CD4-positive, alpha-beta T cell (primary cell): Measurements from ENCODE around the gene FBXL16. TPM values are rescaled to one million over a fixed set of nuclear protein-coding genes. Genes with fewer than 3 reads are reported as not detected.

Experiments used
- ATAC-seq: fragments of 200-7000 bp; cut with Tn5 transposase; one replicate; pipeline ENCODE4 v1.10.0; 2022; ENCODE audit warnings: mild to moderate bottlenecking; ENCODE audit not compliant: poor library complexity
- CTCF ChIA-PET: fragments of 350-600 bp; sonication (Branson Sonifier 250); formaldehyde crosslinking; loops from one replicate; lab custom pipeline; 2021; ENCODE audit warnings: antibody characterized with exemption, inconsistent platforms; lab: Charles Lee
- POLR2A ChIA-PET: fragments of 350-600 bp; sonication (Branson Sonifier 250); formaldehyde crosslinking; loops from one replicate; lab custom pipeline; 2021; ENCODE audit warnings: antibody characterized with exemption, inconsistent platforms; lab: Charles Lee
- DNase-seq, 14 experiments: peaks; one replicate each; pipeline ENCODE4 v3.0.0-alpha.2; 2013 to 2020; ENCODE audit warnings: mixed read lengths in 2 of 14
- H3K27ac ChIP-seq, 2 donors: one replicate each; pipeline versions ENCODE4 v1.5.1 to v1.7.0; 2013; ENCODE audit warnings: low read length in 2 of 2, low read depth in 1 of 2, mild to moderate bottlenecking in 1 of 2
- H3K27me3 ChIP-seq, 2 experiments: 1 replicate in 1 of 2; 2 replicates in 1 of 2; pipeline versions ENCODE4 v1.6.1 to v1.7.0; 2013; ENCODE audit warnings: low read length in 2 of 2, control low read depth in 1 of 2, mild to moderate bottlenecking in 1 of 2, moderate library complexity in 1 of 2; ENCODE audit not compliant: insufficient read depth in 2 of 2, control insufficient read depth in 1 of 2
- H3K36me3 ChIP-seq: one replicate; pipeline ENCODE4 v1.6.1; 2013; ENCODE audit warnings: low read length, control low read depth; ENCODE audit not compliant: insufficient read depth
- H3K4me1 ChIP-seq: one replicate; pipeline ENCODE4 v1.6.1; 2013; ENCODE audit warnings: low read length, control low read depth; ENCODE audit not compliant: insufficient read depth
- H3K4me3 ChIP-seq: one replicate; pipeline ENCODE4 v1.5.1; 2013; ENCODE audit warnings: mild to moderate bottlenecking, low read length, moderate library complexity
- H3K9me3 ChIP-seq, 2 experiments: 1 replicate in 1 of 2; 2 replicates in 1 of 2; pipeline versions ENCODE4 v1.6.1 to v1.7.0; 2013; ENCODE audit warnings: low read length in 2 of 2, mild to moderate bottlenecking in 2 of 2, control low read depth in 1 of 2, moderate library complexity in 1 of 2; ENCODE audit not compliant: control insufficient read depth in 1 of 2, insufficient read depth in 1 of 2
- H3K27ac Mint-ChIP-seq: one replicate; pipeline ENCODE4 v1.8.0; 2020; ENCODE audit warnings: mixed read lengths
- H3K27me3 Mint-ChIP-seq: one replicate; pipeline ENCODE4 v1.8.0; 2021; ENCODE audit warnings: mixed read lengths
- H3K36me3 Mint-ChIP-seq: one replicate; pipeline ENCODE4 v1.8.0; 2021; ENCODE audit warnings: low read depth, mixed read lengths
- H3K4me1 Mint-ChIP-seq: one replicate; pipeline ENCODE4 v1.8.0; 2021; ENCODE audit warnings: low read depth, mixed read lengths
- H3K4me3 Mint-ChIP-seq: one replicate; pipeline ENCODE4 v1.8.0; 2020; ENCODE audit warnings: mild to moderate bottlenecking, mixed read lengths
- H3K9me3 Mint-ChIP-seq: one replicate; pipeline ENCODE4 v1.8.0; 2020; ENCODE audit warnings: mixed read lengths
- CTCF ChIP-seq: fragments of 200-600 bp; IDR thresholded peaks from one replicate; pipeline ENCODE4 v1.8.0; 2022; ENCODE audit warnings: antibody characterized with exemption, mild to moderate bottlenecking
- intact Hi-C, 2 experiments: fragments of 100-400 bp; cut with DNase I in 1 of 2; cut with micrococcal nuclease in 1 of 2; formaldehyde crosslinking; loops; one replicate each; pipeline versions ENCODE4 v1.15.1 to v1.9.0; 2023 to 2025; cut with DNase I, micrococcal nuclease
- total RNA-seq, 174 experiments: library from RNA in 2 of 174; stranded (reverse) in 2 of 174; gene quantifications; one replicate each; pipeline ENCODE4 v1.2.3 and lab custom pipeline; 2021 to 2026

The FBXL16 gene
- total RNA-seq, 2 experiments from 2014 or later: 11.0 to 11.7 TPM

- Mint-ChIP-seq H3K36me3 (no peaks in the 10 kb centered on the region), H3K4me1 (no peaks in the 10 kb centered on the region), H3K4me3 (no peak overlapping the region), H3K9me3 (no peaks in the 10 kb centered on the region), H3K27me3 (peaks cover 42% of the 10 kb centered on the region), H3K27ac (no peak overlapping the region)
- Histone ChIP-seq H3K27ac (no peak overlapping the region), H3K4me3 (no peak overlapping the region), H3K36me3 (no peaks in the 10 kb centered on the region), H3K4me1 (peaks cover 60% of the 10 kb centered on the region), H3K27me3 (peaks cover 62 to 67% of the 10 kb centered on the region in 2 experiments), H3K9me3 (peaks cover 0 to 62% of the 10 kb centered on the region in 2 experiments)
- no peak for DNase-seq
- ChIA-PET CTCF (no interaction called here), POLR2A (interaction anchor here (1.6 kb wide), 1 partner anchor 8 kb away, joined by 10 read pairs; no protein-coding TSS in a partner anchor)
- intact Hi-C loops: no loop called here
- ATAC-seq: no peak
- no peak for TF ChIP-seq CTCF
These were observed 2.2 kb downstream of the FBXL16 start for GRCh38 chr16:703406-703805.

- CTCF ChIA-PET: interaction anchor here (1.0 kb wide), 1 partner anchor 34 kb away, joined by 3 read pairs; the partner anchor contains the start of gene RHOT2
- ATAC-seq (no peak), DNase-seq (no peak)
- peaks cover 0 to 62% of the 10 kb centered on the region in 2 experiments for H3K9me3 ChIP-seq
- no peak overlapping the region for H3K4me3 ChIP-seq
- Mint-ChIP-seq H3K4me1 (no peaks in the 10 kb centered on the region), H3K9me3 (no peaks in the 10 kb centered on the region), H3K27ac (no peak overlapping the region), H3K36me3 (no peaks in the 10 kb centered on the region), H3K27me3 (peaks cover 32% of the 10 kb centered on the region), H3K4me3 (no peak overlapping the region)
- H3K27ac ChIP-seq: no peak overlapping the region
- no peak for TF ChIP-seq CTCF
- POLR2A ChIA-PET: no interaction called here
- H3K27me3 ChIP-seq: peaks cover 53 to 57% of the 10 kb centered on the region in 2 experiments
- intact Hi-C loops: no loop called here
- H3K4me1 ChIP-seq: peaks cover 62% of the 10 kb centered on the region
- H3K36me3 ChIP-seq: no peaks in the 10 kb centered on the region
These were observed 3.3 kb downstream of the FBXL16 start for GRCh38 chr16:702341-702740.

DNA sequence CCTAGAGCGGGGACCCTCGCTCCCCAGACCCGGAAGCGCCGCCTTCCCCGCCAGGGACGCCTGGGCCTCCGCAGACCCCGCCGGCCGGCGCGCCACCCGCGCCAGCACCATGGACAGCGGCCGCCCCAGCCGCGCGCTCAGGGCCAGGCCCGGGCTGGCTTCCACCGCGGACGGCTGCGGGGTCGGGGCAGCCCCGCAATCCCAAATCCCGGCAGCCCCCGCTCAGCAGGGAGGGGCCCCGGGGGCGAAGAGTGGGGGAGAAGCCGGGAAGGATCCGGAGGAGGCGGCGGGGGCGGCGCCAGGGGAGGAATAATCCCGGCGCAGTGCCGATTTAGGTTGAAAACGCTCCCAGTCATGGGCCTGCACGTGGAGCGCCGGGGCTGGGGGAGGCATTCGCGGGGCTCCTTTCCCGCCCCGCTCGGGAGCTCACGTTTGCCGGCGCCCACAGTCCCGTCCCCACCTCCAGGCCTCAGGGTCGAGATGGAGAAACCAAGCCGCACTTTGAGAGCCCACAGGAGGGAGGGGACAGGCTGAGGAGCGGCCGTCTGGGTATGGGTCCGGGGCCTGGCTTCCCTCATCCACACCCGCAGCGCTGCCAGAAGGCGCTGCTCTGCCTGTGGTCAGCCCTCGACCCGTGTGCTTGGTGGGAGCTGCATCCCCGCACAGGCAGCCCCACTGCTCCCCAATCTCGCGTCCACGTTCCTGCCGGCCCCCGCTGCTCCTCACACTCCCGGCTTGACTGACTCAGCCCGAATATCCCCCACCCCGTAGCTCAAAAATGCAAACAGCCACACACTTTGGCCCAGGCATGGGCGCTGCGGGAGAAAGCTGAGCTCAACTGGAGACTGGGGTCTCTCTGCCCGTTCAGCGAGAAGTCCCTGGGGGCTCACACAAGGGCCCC lies 4.7 kb downstream of the FBXL16 start:
- Histone ChIP-seq H3K27ac (no peak overlapping the region), H3K27me3 (peaks cover 41 to 45% of the 10 kb centered on the region in 2 experiments), H3K36me3 (no peaks in the 10 kb centered on the region), H3K9me3 (peaks cover 0 to 48% of the 10 kb centered on the region in 2 experiments), H3K4me3 (no peak overlapping the region), H3K4me1 (peaks cover 59% of the 10 kb centered on the region)
- DNase-seq (peak in 11 of 14 experiments; percentile 34 to 78 (median 51)), ATAC-seq (peak; percentile 71)
- no peak for TF ChIP-seq CTCF
- Mint-ChIP-seq H3K9me3 (no peaks in the 10 kb centered on the region), H3K4me1 (no peaks in the 10 kb centered on the region), H3K27ac (no peak overlapping the region), H3K36me3 (no peaks in the 10 kb centered on the region), H3K27me3 (peaks cover 20% of the 10 kb centered on the region), H3K4me3 (no peak overlapping the region)
- POLR2A ChIA-PET: interaction anchor here (1.1 kb wide), 1 partner anchor 87 kb away, joined by 3 read pairs; the partner anchor contains the start of genes CHTF18 and RPUSD1
- intact Hi-C loops: no loop called here
- CTCF ChIA-PET: no interaction called here
